T-helper 9 cell (primary cell): ENCODE measurements around the gene COPZ2.

Experiments used
- DNase-seq: peaks from one replicate; pipeline ENCODE4 v3.0.0-alpha.2; 2020

The COPZ2 gene

GRCh38 chr17:47982645-47983390 is 54.8 kb downstream of the COPZ2 start:
- no peak for DNase-seq

DNA sequence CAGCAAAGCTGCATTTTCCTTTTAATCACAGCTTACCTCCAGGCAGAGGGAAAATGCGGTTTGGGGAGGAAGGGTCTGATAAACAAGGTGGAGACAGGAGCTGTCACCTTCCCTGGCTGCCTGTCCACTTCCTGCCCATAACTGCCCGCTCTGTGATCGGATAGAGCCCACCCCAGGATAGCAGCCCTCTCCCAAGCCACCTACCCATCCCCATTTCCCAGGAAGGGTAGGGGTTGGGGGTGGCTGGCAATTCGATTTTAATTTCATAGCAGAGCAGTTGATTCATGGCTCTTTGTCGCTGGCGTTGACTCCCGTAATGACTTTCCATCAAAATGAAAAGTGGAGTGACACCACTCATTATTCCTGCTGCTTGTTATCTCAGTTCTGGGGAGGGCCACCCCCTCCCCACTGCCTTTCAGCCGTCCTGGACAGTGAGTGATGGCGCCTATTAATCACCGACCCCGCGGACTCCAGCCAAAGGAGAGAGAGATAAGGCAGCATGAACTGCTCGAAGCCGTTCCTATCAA is 55.4 kb downstream of the COPZ2 start:
- no peak for DNase-seq

GRCh38 chr17:47981462-47981861 is 56.1 kb downstream of the COPZ2 start:
- DNase-seq = no peak

- DNase-seq = no peak
These were observed 57.1 kb downstream of the COPZ2 start for GRCh38 chr17:47980541-47980940.

- DNase-seq = peak; percentile 31
These were observed 59.3 kb downstream of the COPZ2 start for GRCh38 chr17:47978324-47978723.
